Endothelial cell of umbilical vein (primary cell): Measurements from ENCODE around the gene PAK6. TPM values are rescaled to one million over a fixed set of nuclear protein-coding genes. Genes with fewer than 3 reads are reported as not detected.
A peak's percentile ranks its signal among the peaks of the same experiment; 100 is the strongest.

ENCODE experiments used
- BruUV-seq: library from RNA; stranded (reverse); fragments of 400-500 nt; replicated peaks from 2 replicates; lab custom pipeline; 2021; lab: Mats Ljungman, UMichigan
- CTCF ChIA-PET: fragments of 300-600, 350-600 bp; sonication (Branson Sonifier 250); formaldehyde crosslinking; loops from one replicate; lab custom pipeline; 2021; ENCODE audit warnings: antibody characterized with exemption, inconsistent platforms; lab: Charles Lee
- POLR2A ChIA-PET: fragments of 300-600, 350-600 bp; sonication (Branson Sonifier 250); formaldehyde crosslinking; loops from one replicate; lab custom pipeline; 2021; ENCODE audit warnings: antibody characterized with exemption, inconsistent platforms; lab: Charles Lee
- DNase-seq: peaks from one replicate; pipeline ENCODE4 v3.0.0-alpha.2; 2011; ENCODE audit warnings: low read depth, low spot score
- FAIRE-seq: peaks from 2 replicates; lab custom pipeline; 2011; peaks lifted over from hg19 to GRCh38; lab: Jason Lieb, UNC
- H2AFZ ChIP-seq: 2 replicates; pipeline ENCODE4 v1.6.0; 2012; ENCODE audit warnings: low read depth, low read length, control low read depth, inconsistent platforms
- H3K27ac ChIP-seq: 2 replicates; pipeline ENCODE4 v1.5.1; 2011; ENCODE audit warnings: low read depth, mild to moderate bottlenecking, control low read depth, low read length, moderate library complexity; ENCODE audit not compliant: insufficient read depth
- H3K27me3 ChIP-seq, 2 experiments: 2 replicates each; pipeline versions ENCODE4 v1.6.0 to v1.6.1; 2011; ENCODE audit warnings: low read length in 2 of 2, mixed read lengths in 1 of 2; ENCODE audit not compliant: control insufficient read depth in 2 of 2, insufficient read depth in 2 of 2
- H3K36me3 ChIP-seq, 2 experiments: 2 replicates in 1 of 2; 3 replicates in 1 of 2; pipeline ENCODE4 v1.5.1; 2011; ENCODE audit warnings: low read length in 2 of 2, mild to moderate bottlenecking in 1 of 2, moderate library complexity in 1 of 2; ENCODE audit not compliant: control insufficient read depth in 2 of 2, insufficient read depth in 2 of 2; ENCODE audit errors: extremely low read depth in 1 of 2
- H3K4me1 ChIP-seq: 3 replicates; pipeline ENCODE4 v1.5.1; 2011; ENCODE audit warnings: mild to moderate bottlenecking, low read length; ENCODE audit not compliant: control insufficient read depth, insufficient read depth; ENCODE audit errors: extremely low read depth
- H3K4me2 ChIP-seq: 2 replicates; pipeline ENCODE4 v1.6.1; 2011; ENCODE audit warnings: low read length, control low read depth, mixed read lengths; ENCODE audit not compliant: insufficient read depth
- H3K4me3 ChIP-seq, 3 experiments: fragments of 200-600 bp in 1 of 3; sonication (generic), shearing (Covaris generic) in 1 of 3; replicated peaks in 1 of 3; 2 replicates each; pipeline ENCODE4 v1.5.1; 2011 to 2016; ENCODE audit warnings: control low read depth in 3 of 3, low read length in 3 of 3, mild to moderate bottlenecking in 2 of 3, inconsistent platforms in 1 of 3, low read depth in 1 of 3, moderate library complexity in 1 of 3; ENCODE audit not compliant: insufficient read depth in 1 of 3
- H3K79me2 ChIP-seq: 2 replicates; pipeline ENCODE4 v1.6.0; 2012; ENCODE audit warnings: low read length, inconsistent platforms; ENCODE audit not compliant: control insufficient read depth, insufficient read depth
- H3K9ac ChIP-seq: replicated peaks from 2 replicates; pipeline ENCODE3; 2011; ENCODE audit warnings: low read length, control low read depth; ENCODE audit not compliant: insufficient read depth; ENCODE audit errors: extremely low read depth
- H3K9me1 ChIP-seq: replicated peaks from 3 replicates; pipeline ENCODE4 v1.6.0; 2011; ENCODE audit warnings: mild to moderate bottlenecking, low read length; ENCODE audit not compliant: control insufficient read depth, insufficient read depth; ENCODE audit errors: extremely low read depth
- H3K9me3 ChIP-seq: replicated peaks from 2 replicates; pipeline ENCODE4 v1.5.1; 2012; ENCODE audit warnings: low read length, inconsistent platforms; ENCODE audit not compliant: control insufficient read depth, insufficient read depth
- H4K20me1 ChIP-seq: replicated peaks from 2 replicates; pipeline ENCODE3; 2011; ENCODE audit warnings: mild to moderate bottlenecking, low read length; ENCODE audit not compliant: control insufficient read depth, insufficient read depth; ENCODE audit errors: extremely low read depth
- EZH2 ChIP-seq: IDR thresholded peaks from 2 replicates; pipeline ENCODE4 v1.6.1; 2012; ENCODE audit warnings: borderline replicate concordance, low read depth, mild to moderate bottlenecking, moderate library complexity, low read length, inconsistent platforms; ENCODE audit not compliant: severe bottlenecking
- FOS ChIP-seq: IDR thresholded peaks from 2 replicates; pipeline ENCODE4 v1.6.1; 2011; ENCODE audit warnings: mild to moderate bottlenecking, low read length, moderate library complexity, borderline replicate concordance; ENCODE audit not compliant: insufficient read depth
- GATA2 ChIP-seq: IDR thresholded peaks from 2 replicates; pipeline ENCODE4 v1.7.0; 2011; ENCODE audit warnings: low read depth, mild to moderate bottlenecking, moderate library complexity, mixed read lengths, low read length; ENCODE audit not compliant: insufficient read length, insufficient read depth
- dilution Hi-C: fragments of 300-500 bp; cut with MboI; formaldehyde crosslinking; loops from one replicate; pipeline ENCODE4 v1.15.0; 2019; ENCODE audit warnings: low sequenced_read_pairs; ENCODE audit not compliant: extremely low pct_ligation_motif_present
- intact Hi-C: fragments of 100-400 bp; cut with micrococcal nuclease; formaldehyde crosslinking; loops from one replicate; pipeline ENCODE4 v1.10.0; 2022
- polyA plus RNA-seq, 4 experiments: library from polyadenylated mRNA; depleted of rRNA in 3 of 4; stranded (reverse) in 3 of 4; unstranded in 1 of 4; fragments of >200 nt; gene quantifications; 2 replicates each; pipeline versions ENCODE4 v1.2.1 to v1.2.3, GENCODE V29; 2011 to 2012; ENCODE audit warnings: missing spikeins in 1 of 4
- total RNA-seq: library from RNA; stranded (reverse); gene quantifications from 2 replicates; pipeline ENCODE4 v1.2.3, GENCODE V29; 2021
- TF ChIP-seq, protein P1 (sequence below), 2 donors: IDR thresholded peaks; 1 replicate in 1 of 2; 2 replicates in 1 of 2; pipeline ENCODE4 v1.5.1; 2011; ENCODE audit warnings: low read length in 2 of 2, mild to moderate bottlenecking in 2 of 2, moderate library complexity in 2 of 2, control low read depth in 1 of 2, inconsistent platforms in 1 of 2, low read depth in 1 of 2; ENCODE audit not compliant: insufficient read depth in 1 of 2; ENCODE audit errors: extremely low read depth in 1 of 2

The PAK6 gene
- total and polyA plus RNA-seq, 2 donors (not counting 3 experiments of a cell fraction or from before 2014, with no cell fraction given): not detected

DNA sequence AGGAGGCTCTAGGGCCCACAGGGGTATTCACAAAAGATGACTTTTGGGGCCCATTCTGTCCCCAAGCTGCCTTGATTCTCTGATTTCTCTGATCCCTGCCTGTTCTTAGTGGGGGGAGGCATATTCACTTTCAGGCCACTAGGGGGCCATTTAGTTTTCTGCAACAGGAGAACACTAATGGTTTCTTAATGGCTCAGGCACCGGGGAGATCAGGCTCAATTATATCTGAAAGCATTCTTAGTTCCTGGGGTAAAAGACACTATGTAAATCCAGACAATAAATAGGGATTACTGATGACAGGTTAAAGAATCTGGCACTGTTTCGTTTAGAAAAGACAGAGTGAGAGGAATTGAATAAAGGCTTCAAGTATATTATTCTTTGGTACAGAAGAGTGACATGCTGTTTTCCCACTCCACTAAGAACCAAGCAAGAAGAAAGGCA lies 82.1 kb downstream of the PAK6 start:
- TF ChIP-seq GATA2: no peak
- TF ChIP-seq, protein P1, sequence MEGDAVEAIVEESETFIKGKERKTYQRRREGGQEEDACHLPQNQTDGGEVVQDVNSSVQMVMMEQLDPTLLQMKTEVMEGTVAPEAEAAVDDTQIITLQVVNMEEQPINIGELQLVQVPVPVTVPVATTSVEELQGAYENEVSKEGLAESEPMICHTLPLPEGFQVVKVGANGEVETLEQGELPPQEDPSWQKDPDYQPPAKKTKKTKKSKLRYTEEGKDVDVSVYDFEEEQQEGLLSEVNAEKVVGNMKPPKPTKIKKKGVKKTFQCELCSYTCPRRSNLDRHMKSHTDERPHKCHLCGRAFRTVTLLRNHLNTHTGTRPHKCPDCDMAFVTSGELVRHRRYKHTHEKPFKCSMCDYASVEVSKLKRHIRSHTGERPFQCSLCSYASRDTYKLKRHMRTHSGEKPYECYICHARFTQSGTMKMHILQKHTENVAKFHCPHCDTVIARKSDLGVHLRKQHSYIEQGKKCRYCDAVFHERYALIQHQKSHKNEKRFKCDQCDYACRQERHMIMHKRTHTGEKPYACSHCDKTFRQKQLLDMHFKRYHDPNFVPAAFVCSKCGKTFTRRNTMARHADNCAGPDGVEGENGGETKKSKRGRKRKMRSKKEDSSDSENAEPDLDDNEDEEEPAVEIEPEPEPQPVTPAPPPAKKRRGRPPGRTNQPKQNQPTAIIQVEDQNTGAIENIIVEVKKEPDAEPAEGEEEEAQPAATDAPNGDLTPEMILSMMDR (IDR thresholded peaks at IDR 0.05; ENCODE audit: extremely low read depth in 1 of 2, insufficient read depth in 1 of 2, low read depth in 1 of 2, low read length in 2 of 2): peak; percentile 81 to 89
- H3K4me1 ChIP-seq: peaks cover 25% of the 10 kb centered on the region
- peaks cover 9% of the 10 kb centered on the region for H3K79me2 ChIP-seq
- no peaks in the 10 kb centered on the region for H3K9me3 ChIP-seq
- no TSS peak for BruUV-seq
- dilution Hi-C loops: no loop called here
- H3K9ac ChIP-seq: no peak overlapping the region
- no peak overlapping the region for H3K27ac ChIP-seq
- no peak overlapping the region for H3K4me3 ChIP-seq
- CTCF ChIA-PET: interaction anchor here (0.7 to 15.0 kb wide), 16 partner anchors 8 to 120 kb away, joined by 3 to 287 read pairs (median 4); partner anchors contain the start of genes BAHD1, CCDC9B, DISP2 and PLCB2
- no peak overlapping the region for H2AFZ ChIP-seq
- H3K9me1 ChIP-seq: no peaks in the 10 kb centered on the region
- no peaks in the 10 kb centered on the region for H4K20me1 ChIP-seq
- H3K27me3 ChIP-seq: no peaks in the 10 kb centered on the region
- no peaks in the 10 kb centered on the region for H3K36me3 ChIP-seq
- DNase-seq: peak; percentile 65
- no peak overlapping the region for H3K4me2 ChIP-seq
- FAIRE-seq: peak; percentile 86
- POLR2A ChIA-PET: no interaction called here
- intact Hi-C loops: loop anchor here (1.0 kb wide), 2 partner anchors 17 to 22 kb away; no protein-coding TSS in a partner anchor

DNA sequence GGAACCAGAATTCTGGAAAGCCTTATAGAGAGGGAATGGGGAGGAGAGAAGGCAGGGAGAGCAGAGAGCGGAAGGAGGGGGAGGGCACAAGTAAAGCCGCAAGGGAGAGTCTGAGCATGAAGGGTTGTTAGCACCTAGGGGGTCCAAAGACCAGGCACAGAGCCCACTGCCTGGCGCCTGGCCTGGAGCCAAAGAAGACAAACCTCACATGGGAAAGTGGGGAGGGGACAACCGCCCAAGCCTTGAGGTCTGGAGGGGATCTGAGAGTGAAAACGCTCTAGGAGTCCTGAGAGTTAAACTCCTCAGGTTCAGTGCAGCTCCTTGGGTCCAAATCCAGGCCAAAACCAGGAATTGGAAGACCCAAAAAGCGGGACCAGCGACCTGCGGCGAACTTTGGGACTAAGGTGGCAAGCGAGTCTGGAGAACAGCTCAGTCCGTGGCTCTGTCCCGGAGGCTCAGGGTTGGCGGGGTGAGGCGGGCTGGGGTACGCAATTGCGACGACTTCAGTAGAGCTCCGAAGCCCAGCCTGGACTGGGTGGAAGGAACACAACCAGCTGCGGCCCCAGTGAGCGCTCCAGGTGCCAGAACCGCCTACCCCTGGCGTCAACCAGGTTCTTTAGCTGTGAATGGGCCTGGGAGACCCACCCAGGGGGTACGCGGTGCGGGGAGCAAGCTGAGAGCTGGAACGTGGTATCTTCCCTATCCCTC lies 83.8 kb downstream of the PAK6 start:
- H4K20me1 ChIP-seq: no peaks in the 10 kb centered on the region
- intact Hi-C loops (loop anchor here (1.0 kb wide), 4 partner anchors 7 to 100 kb away; partner anchors contain the start of gene DISP2), dilution Hi-C loops (no loop called here)
- CTCF ChIA-PET: interaction anchor here (0.6 to 15.0 kb wide), 25 partner anchors 8 to 245 kb away, joined by 3 to 287 read pairs (median 4); partner anchors contain the start of genes BAHD1, CCDC9B and PLCB2
- no peak overlapping the region for H3K9ac ChIP-seq
- no peaks in the 10 kb centered on the region for H3K9me3 ChIP-seq
- no peak overlapping the region for H3K27ac ChIP-seq
- POLR2A ChIA-PET: interaction anchor here (0.7 to 2.3 kb wide), 2 partner anchors 11 to 18 kb away, joined by 6 to 11 read pairs; partner anchors contain the start of gene CCDC9B
- H3K4me3 ChIP-seq: no peak overlapping the region
- peak; percentile 32 for TF ChIP-seq EZH2
- TF ChIP-seq FOS: no peak
- DNase-seq (no peak), FAIRE-seq (no peak)
- H3K4me1 ChIP-seq: peaks cover 43% of the 10 kb centered on the region
- peak overlapping the region; percentile 6 for H2AFZ ChIP-seq
- no peaks in the 10 kb centered on the region for H3K9me1 ChIP-seq
- H3K79me2 ChIP-seq: peaks cover 11% of the 10 kb centered on the region
- H3K4me2 ChIP-seq: peak overlapping the region; percentile 45
- H3K36me3 ChIP-seq: no peaks in the 10 kb centered on the region
- no peaks in the 10 kb centered on the region for H3K27me3 ChIP-seq
- no TSS peak for BruUV-seq
